ENCODE data around the gene CCDC177. TPM values are rescaled to one million over a fixed set of nuclear protein-coding genes. Genes with fewer than 3 reads are reported as not detected.

Gene CCDC177
- polyA plus RNA-seq, 1 donor (not counting 4 experiments of a cell fraction or from before 2014, with no cell fraction given), result not detected

GRCh38 chr14:69542311-69542710 lies 32.4 kb downstream of the CCDC177 start:
- H2AFZ ChIP-seq (ENCODE audit: control insufficient read depth, low read length), result no peak overlapping the region
- no peak overlapping the region for H3K9ac ChIP-seq (ENCODE audit: control insufficient read depth, extremely low read depth, insufficient read depth, low read length)
- no peak overlapping the region for H3K27ac ChIP-seq (ENCODE audit: control insufficient read depth, insufficient read depth, low read length)
- no peak for DNase-seq (ENCODE audit: low read depth, low spot score)
- peaks cover 3% of the 10 kb centered on the region for H4K20me1 ChIP-seq (ENCODE audit: control insufficient read depth, extremely low read depth, insufficient read depth, low read length)
- H3K4me1 ChIP-seq (ENCODE audit: control insufficient read depth, extremely low read depth, insufficient read depth, low read length), result peaks cover 4% of the 10 kb centered on the region
- TF ChIP-seq CTCF (optimal IDR thresholded peaks at IDR 0.05 in 1 of 3, IDR thresholded peaks at IDR 0.05 in 1 of 3, conservative IDR thresholded peaks at IDR 0.05 in 1 of 3; ENCODE audit: extremely low read depth in 1 of 3, insufficient read depth in 2 of 3, low read length in 3 of 3), result no peak
- no peaks in the 10 kb centered on the region for H3K27me3 ChIP-seq (ENCODE audit: control insufficient read depth, extremely low read depth, insufficient read depth, low read length)
- no peak overlapping the region for H3K4me3 ChIP-seq (ENCODE audit: control insufficient read depth in 2 of 3, extremely low read depth in 1 of 3, insufficient read depth in 2 of 3, low read depth in 1 of 3, low read length in 3 of 3)
- no peak for FAIRE-seq
- H3K4me2 ChIP-seq (ENCODE audit: control insufficient read depth, extremely low read depth, insufficient read depth, low read depth, low read length), result no peak overlapping the region
- H3K9me1 ChIP-seq (ENCODE audit: control insufficient read depth, extremely low read depth, insufficient read depth, low read length), result no peaks in the 10 kb centered on the region
- H3K9me3 ChIP-seq (ENCODE audit: control insufficient read depth, low read depth, low read length), result no peaks in the 10 kb centered on the region
- dilution Hi-C loops (cut with MboI; ENCODE audit: extremely low pct_ligation_motif_present, low sequenced_read_pairs), result no loop called here
- no peaks in the 10 kb centered on the region for H3K79me2 ChIP-seq (ENCODE audit: control insufficient read depth, insufficient read depth, low read length)
- no peaks in the 10 kb centered on the region for H3K36me3 ChIP-seq (ENCODE audit: control insufficient read depth in 2 of 2, extremely low read depth in 1 of 2, insufficient read depth in 2 of 2, low read length in 2 of 2)

GRCh38 chr14:69540654-69541335 lies 33.9 kb downstream of the CCDC177 start:
- FAIRE-seq (no peak), DNase-seq (ENCODE audit: low read depth, low spot score) (no peak)
- Histone ChIP-seq H3K27me3 (ENCODE audit: control insufficient read depth, extremely low read depth, insufficient read depth, low read length) (peaks cover 3% of the 10 kb centered on the region), H3K9me1 (ENCODE audit: control insufficient read depth, extremely low read depth, insufficient read depth, low read length) (no peaks in the 10 kb centered on the region), H3K79me2 (ENCODE audit: control insufficient read depth, insufficient read depth, low read length) (no peaks in the 10 kb centered on the region), H3K4me2 (ENCODE audit: control insufficient read depth, extremely low read depth, insufficient read depth, low read depth, low read length) (no peak overlapping the region), H3K36me3 (ENCODE audit: control insufficient read depth in 2 of 2, extremely low read depth in 1 of 2, insufficient read depth in 2 of 2, low read length in 2 of 2) (no peaks in the 10 kb centered on the region), H3K4me1 (ENCODE audit: control insufficient read depth, extremely low read depth, insufficient read depth, low read length) (peaks cover 4% of the 10 kb centered on the region), H3K9me3 (ENCODE audit: control insufficient read depth, low read depth, low read length) (no peaks in the 10 kb centered on the region), H3K27ac (ENCODE audit: control insufficient read depth, insufficient read depth, low read length) (no peak overlapping the region), H2AFZ (ENCODE audit: control insufficient read depth, low read length) (no peak overlapping the region), H3K9ac (ENCODE audit: control insufficient read depth, extremely low read depth, insufficient read depth, low read length) (no peak overlapping the region), H4K20me1 (ENCODE audit: control insufficient read depth, extremely low read depth, insufficient read depth, low read length) (peaks cover 3% of the 10 kb centered on the region), H3K4me3 (ENCODE audit: control insufficient read depth in 2 of 3, extremely low read depth in 1 of 3, insufficient read depth in 2 of 3, low read depth in 1 of 3, low read length in 3 of 3) (no peak overlapping the region)
- TF ChIP-seq CTCF (optimal IDR thresholded peaks at IDR 0.05 in 1 of 3, IDR thresholded peaks at IDR 0.05 in 1 of 3, conservative IDR thresholded peaks at IDR 0.05 in 1 of 3; ENCODE audit: extremely low read depth in 1 of 3, insufficient read depth in 2 of 3, low read length in 3 of 3) (no peak), EZH2 (IDR thresholded peaks at IDR 0.05; ENCODE audit: low read length) (no peak)
- dilution Hi-C loops (cut with MboI; ENCODE audit: extremely low pct_ligation_motif_present, low sequenced_read_pairs), result no loop called here

Measured in keratinocyte (primary cell).